SKM-1 (cell line): ENCODE measurements around the gene TEX50.
"Not testable (repeated sequence)": the region's sequence is repeated elsewhere in the genome, so short reads cannot be mapped to it uniquely, and the experiment has no call there.

ENCODE experiments used
- DNase-seq: peaks from one replicate; lab custom pipeline; 2025; ENCODE audit not compliant: unreplicated experiment; lab: John Stamatoyannopoulos, UW

The TEX50 gene

DNA sequence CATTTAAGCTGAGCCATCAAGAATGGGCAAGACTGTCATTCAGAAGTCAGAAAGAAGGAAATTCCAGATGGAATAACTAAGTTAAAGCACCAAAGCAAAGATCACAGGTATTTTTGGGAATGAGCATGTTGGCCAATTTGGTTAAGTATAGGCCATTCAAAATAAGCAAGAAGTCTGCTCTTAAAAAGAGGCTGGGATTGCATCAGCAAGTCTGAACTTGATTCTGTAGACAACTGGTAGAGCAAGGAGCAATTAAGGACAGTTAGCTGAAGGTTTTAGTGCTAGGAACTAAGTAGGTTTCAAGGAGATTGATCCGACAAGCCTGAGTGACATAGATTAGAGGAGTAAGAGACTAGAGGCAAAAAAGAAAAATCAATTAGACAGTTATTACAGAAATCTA is 26.1 kb downstream of the TEX50 start:
- DNase-seq = no peak

DNA sequence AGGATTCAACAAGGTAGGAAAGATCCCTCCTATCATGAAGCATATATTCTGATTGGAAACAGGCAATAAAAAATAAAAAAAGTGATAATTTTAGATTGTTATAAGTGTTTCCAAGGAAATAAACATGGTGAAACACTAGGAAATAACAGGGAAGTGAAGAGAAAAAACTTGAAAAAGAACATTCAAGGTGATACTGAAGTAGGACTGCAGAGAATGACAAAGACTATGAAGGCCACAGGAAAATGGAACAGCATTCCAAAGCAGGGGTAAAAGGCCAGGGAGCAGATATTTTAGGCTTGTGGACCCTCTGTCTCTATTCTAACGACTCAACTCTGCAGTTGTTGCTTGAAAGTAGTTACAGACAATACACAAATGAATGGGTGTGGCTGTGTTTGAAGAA is 26.6 kb downstream of the TEX50 start:
- no peak for DNase-seq

DNA sequence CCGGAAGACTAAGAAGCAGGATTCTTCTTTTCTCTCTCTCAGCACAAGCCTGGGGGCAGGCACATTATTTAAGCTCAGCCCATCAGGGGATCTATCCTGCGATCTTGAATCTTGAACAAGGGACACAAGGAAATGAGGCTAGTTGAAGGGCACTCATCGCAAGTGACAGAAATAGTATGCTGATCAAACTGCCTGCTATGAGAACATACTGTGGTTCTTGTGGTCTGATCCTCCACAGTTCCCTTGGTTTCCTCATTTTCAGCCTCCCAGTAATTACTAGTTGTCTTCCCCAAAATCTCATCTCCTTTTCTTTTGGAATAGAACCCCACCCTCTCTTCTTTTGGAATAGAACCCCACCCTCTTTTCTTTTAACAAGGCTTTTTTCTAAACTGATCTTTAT is 28.0 kb downstream of the TEX50 start:
- DNase-seq = peak; percentile 56

DNA sequence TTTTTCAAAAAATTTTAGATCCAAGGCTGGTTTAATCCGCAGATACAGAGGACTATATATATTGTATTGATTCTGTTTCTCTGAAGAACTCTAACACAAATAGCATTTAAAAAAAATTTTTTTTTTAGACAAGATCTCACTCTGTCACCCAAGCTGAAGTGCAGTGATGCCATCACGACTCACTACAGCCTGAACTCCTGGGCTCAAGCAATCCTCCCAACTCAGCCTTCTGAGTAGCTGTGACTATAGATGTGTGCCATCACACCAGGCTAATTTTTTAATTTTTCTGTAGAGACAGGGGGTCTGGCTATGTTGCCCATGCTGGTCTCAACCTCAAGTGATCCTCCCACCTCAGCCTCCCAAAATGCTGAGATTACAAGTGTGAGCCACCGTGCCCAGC is 31.5 kb downstream of the TEX50 start:
- DNase-seq = no peak

DNA sequence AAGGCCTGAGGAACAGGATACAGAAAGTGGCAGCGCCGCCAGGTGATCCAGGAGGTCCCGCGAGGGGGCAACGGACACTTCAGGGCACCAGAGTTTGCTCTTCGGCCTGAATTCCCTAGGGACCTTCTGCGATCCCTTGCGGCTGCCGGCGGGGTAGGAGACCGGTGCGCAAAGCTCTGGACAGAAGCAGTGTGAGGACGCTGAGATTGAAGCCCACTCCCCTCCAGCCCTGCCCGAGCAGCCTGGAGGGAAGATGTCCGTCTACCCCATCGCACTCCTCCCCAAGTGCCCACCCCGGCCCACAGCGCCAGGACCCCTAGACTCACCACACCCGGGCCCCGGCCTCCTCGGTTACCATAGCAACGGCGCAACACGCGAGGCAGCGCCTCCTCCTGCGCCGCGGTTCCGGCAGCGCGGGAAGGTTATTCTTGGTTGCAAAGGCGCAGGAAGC is 34.4 kb downstream of the TEX50 start, which contains the start of gene ANKRD45:
TSS of gene ANKRD45 (minus strand) at position 361 of the 451 bp plus-strand sequence. CDS start 10,433 bp downstream, outside the sequence.
- DNase-seq = no peak

DNA sequence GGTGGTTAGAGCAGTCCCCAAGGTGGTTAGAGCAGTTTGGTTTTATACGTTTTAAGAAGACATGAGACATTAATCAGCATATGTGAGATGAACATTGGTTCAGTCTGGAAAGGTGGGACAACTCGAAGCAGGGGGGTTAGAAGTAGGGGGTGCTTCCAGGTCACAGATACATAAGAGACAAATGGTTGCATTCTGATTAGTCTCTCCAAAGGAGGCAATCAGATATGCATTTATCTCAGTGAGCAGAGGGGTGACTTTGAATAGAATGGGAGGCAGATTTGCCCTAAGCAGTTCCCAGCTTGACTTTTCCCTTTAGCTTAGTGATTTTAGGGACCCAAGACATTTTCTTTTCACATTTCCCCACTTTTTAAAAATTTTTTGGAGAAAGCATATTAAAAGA is 39.4 kb downstream of the TEX50 start:
- not testable (repeated sequence) for DNase-seq

DNA sequence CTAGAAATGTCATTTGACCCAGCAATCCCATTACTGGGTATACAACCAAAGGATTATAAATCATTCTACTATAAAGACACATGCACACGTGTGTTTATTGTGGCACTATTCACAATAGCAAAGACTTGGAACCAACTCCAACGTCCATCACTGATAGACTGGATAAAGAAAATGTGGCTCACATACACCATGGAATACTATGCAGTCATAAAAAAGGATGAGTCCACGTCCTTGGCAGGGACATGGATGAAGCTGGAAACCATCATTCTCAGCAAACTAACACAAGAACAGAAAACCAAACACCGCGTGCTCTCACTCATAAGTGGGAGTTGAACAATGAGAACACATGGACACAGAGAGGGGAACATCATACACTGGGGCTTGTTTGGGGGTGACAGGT is 45.0 kb downstream of the TEX50 start:
- not testable (repeated sequence) for DNase-seq

DNA sequence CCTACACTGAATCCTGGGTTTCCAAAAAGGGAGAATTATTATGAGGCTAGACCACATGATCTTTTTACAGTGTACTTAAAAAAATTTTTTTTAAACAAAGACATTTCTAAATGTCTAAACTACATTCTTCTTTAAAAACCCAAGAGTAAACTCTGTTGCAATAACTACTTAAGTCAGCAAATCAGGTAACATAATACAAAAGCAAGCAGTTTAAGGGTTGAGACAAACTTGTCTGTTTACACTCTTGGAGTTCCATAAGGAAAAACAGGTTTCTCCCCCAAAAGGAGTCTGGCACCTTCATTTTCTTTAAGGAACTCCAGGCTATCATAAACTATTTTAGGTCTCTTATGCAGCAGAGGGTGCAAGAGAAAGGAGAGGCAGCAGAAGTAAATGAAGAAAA is 47.0 kb downstream of the TEX50 start:
- DNase-seq = no peak

DNA sequence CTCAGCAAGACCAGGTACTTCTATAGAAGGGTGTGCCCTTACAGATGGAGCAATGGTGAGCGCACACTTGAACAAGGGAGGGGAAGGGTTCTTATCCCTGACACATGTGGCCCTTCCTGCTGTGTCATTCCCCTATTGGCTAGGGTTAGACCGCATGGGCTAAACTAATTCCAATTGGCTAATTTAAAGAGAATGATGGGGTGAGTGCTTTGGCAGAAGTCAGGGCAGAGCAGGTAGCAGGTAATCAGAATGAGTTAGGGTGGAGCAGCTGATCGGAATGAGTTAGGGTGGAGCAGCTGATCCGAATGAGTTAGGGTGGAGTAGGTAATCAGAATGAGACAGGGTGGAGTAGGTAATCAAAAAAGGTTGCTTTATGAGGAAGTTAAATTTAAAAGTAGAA is 48.7 kb downstream of the TEX50 start:
- not testable (repeated sequence) for DNase-seq

DNA sequence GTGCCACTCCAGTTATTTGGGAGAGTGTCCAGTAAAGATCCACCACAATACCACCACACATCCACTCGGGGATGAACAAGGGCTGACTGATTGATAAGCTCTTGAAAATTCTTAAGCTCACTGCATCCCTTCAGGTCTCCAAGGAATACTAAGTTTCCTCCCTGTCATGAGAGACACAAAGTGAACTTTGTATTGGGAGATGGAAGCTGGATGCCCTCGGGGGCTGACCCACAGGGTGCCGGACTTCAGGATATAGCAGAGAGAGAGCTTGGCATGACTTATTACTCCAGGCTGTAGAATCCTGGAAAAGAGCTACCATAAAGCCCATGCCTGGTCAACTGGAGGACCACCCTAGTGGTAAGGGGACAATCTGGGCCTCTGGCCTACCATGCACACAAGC is 50.0 kb downstream of the TEX50 start:
- DNase-seq = not testable (repeated sequence)
